GM13977 (cell line): ENCODE measurements around the gene IL32.
"Not testable (repeated sequence)": the region's sequence is repeated elsewhere in the genome, so short reads cannot be mapped to it uniquely, and the experiment has no call there.

Experiments used
- DNase-seq: peaks from one replicate; pipeline ENCODE4 v3.0.0; 2012; ENCODE audit warnings: low spot score
- CTCF ChIP-seq: IDR thresholded peaks from 2 replicates; pipeline ENCODE4 v1.5.1; 2012; ENCODE audit warnings: mild to moderate bottlenecking, control low read depth; ENCODE audit not compliant: insufficient read depth; ENCODE audit errors: extremely low read depth, missing control alignments
- in situ Hi-C: fragments of 300-500 bp; cut with MboI; formaldehyde crosslinking; loops from one replicate; pipeline ENCODE4 v1.12.0; 2022; ENCODE audit warnings: low sequenced_read_pairs, low pct_unique_long_range_greater_than_20kb, mixed read lengths, inconsistent platforms; ENCODE audit not compliant: unreplicated experiment

IL32 gene

GRCh38 chr16:3054965-3055733 is 10.3 kb upstream of the IL32 start:
- DNase-seq, result peak; percentile 34

GRCh38 chr16:3055734-3056115 is 9.7 kb upstream of the IL32 start:
- in situ Hi-C loops, DNase-seq: not testable (repeated sequence)

More at GRCh38 chr16:3054965-3055733, 10.3 kb upstream of the IL32 start:
- in situ Hi-C loops, result no loop called here
- TF ChIP-seq CTCF, result no peak

DNA sequence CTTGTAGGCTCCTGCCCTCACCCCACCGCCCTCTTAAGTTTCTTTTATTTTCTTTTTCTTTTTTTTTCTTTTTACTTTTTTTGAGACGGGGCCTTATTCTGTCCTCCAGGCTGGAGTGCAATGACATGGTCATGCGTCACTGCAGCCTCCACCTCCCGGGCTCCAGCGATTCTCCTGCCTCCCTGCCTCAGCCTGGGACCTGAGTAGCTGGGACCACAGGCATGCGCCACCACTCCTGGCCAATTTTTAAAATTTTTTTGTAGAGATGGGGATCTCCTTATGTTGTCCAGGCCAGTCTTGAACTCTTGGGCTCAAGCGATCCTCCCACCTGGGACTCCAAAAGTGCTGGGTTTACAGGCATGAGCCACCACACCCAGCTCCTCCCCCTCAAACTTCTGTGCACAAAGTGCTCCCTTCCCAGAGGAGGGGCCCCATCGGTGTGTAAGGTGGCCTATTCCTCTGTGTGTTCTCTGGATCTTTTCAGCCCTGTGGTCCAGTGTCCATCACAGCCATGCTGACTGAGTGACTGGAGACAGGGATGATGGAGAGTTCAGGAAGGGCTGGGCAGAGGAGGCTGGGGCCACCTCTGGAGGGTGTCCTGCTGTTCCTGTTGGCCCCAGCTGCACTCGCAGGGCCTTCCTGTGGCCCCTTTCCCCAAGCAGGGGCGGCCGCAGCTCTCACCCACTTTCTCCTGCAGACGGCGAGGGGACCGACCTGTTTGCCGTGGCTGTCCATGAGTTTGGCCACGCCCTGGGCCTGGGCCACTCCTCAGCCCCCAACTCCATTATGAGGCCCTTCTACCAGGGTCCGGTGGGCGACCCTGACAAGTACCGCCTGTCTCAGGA is 8.9 kb upstream of the IL32 start:
- DNase-seq, result no peak
- in situ Hi-C loops, result no loop called here
- no peak for TF ChIP-seq CTCF

DNA sequence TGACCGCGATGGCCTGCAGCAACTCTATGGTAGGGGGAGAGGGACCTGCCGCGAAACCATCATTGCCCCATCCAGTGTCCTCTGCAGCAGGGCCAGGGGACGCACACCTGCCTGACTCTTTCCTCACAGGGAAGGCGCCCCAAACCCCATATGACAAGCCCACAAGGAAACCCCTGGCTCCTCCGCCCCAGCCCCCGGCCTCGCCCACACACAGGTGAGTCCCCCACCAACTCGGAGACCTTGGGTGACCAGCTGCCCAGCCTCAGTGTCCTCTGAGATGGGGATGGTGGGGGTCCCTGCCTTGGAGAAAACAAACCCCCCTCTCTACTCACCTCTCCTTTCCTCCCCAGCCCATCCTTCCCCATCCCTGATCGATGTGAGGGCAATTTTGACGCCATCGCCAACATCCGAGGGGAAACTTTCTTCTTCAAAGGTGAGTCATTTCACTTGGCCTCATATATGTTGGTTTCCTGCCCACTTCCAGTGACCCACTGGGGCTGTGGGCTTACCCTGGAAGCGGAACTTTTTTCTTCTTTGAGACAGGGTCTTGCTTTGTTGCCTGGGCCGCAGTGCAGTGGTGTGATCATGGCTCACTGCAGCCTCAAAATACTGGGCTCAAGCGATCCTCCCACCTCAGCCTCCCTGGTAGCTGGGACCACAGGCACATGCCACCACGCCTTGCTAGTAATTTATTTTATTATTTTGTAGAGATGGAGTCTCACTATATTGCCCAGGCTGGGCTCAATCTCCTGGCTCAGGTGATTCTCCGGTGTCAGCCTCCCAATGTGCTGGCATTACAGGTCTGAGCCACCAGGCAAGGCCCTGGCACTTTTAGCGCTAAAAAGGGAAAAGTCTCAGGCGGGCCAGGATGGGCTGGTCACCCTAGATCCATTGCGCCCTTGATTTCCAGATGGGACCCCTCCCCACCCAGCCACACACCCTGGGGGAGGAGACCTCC is 8.0 kb upstream of the IL32 start:
- in situ Hi-C loops, result no loop called here
- DNase-seq, result no peak
- TF ChIP-seq CTCF, result no peak

- peak; percentile 80 for DNase-seq
- in situ Hi-C loops, result no loop called here
- peak; percentile 64 for TF ChIP-seq CTCF
Measured at GRCh38 chr16:3058139-3059030, 7.1 kb upstream of the IL32 start.

DNA sequence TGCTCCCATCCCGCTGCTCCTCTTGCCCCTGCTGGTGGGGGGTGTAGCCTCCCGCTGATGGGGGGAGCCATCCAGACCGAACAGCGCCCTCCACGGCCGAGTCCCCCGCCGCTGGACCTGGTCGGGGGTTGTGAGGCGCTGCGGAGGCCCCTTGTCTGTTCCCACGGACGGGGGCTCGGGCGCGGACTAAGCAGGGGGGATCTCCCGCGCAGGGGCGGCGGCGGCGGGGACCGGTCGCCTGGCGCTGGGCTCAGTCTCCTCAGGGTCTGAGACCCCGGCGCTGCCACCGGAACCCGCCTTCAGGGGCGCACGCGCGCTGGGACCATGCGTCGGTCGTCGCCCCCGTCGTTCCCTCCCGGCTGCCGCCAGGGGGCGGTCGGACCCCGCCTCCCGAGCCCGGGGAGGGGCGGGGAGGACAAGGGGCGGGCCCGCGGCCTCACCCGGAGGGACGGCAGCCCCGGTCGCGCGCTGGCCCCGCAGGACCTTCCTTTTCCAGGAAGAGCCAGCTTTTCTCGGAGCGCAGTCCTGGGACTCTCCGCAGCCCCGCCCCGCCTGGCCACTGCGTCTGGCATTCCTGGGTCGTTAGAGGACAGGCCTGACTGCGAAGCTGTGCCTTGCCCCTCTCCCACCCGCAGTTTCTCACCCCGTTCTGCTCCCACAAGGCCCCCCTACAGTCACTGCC is 6.3 kb upstream of the IL32 start:
- TF ChIP-seq CTCF, result peak; percentile 96
- DNase-seq, result peak; percentile 96
- in situ Hi-C loops, result no loop called here
